ENCODE measurements around the gene SATB1.
A peak's percentile ranks its signal among the peaks of the same experiment; 100 is the strongest.
"Not testable (repeated sequence)": the region's sequence is repeated elsewhere in the genome, so short reads cannot be mapped to it uniquely, and the experiment has no call there.

The SATB1 gene

GRCh38 chr3:18349197-18349798 is 75.8 kb downstream of the SATB1 start:
- no peak for DNase-seq

GRCh38 chr3:18346097-18346496 is 79.0 kb downstream of the SATB1 start:
- DNase-seq, result no peak

- DNase-seq, result no peak
These were observed 80.1 kb downstream of the SATB1 start for GRCh38 chr3:18345015-18345367.

GRCh38 chr3:18344306-18345014 is 80.7 kb downstream of the SATB1 start:
- no peak for DNase-seq

- no peak for DNase-seq
These were observed 81.3 kb downstream of the SATB1 start for GRCh38 chr3:18343809-18344208.

- no peak for DNase-seq
These were observed 86.2 kb downstream of the SATB1 start for GRCh38 chr3:18338827-18339514.

DNA sequence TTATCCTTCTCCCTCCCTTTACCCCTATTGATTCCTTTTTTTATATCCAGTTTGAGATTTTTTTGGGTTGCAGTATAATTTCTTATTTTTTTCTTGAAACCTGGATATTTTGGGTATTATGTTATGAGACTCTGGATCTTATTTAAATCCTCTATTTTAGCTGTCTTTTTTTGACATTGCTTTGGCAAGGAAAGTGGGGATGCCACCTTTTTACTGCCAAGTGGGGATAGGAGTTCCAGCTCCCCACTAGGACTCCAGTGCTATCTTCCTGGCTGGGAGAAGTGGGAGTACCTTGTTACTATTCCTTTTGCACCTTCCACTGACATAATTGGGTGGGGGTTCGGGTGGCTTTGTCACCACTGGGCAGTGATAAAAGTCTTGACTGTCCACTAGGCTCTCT is 87.9 kb downstream of the SATB1 start:
- no peak for DNase-seq

DNA sequence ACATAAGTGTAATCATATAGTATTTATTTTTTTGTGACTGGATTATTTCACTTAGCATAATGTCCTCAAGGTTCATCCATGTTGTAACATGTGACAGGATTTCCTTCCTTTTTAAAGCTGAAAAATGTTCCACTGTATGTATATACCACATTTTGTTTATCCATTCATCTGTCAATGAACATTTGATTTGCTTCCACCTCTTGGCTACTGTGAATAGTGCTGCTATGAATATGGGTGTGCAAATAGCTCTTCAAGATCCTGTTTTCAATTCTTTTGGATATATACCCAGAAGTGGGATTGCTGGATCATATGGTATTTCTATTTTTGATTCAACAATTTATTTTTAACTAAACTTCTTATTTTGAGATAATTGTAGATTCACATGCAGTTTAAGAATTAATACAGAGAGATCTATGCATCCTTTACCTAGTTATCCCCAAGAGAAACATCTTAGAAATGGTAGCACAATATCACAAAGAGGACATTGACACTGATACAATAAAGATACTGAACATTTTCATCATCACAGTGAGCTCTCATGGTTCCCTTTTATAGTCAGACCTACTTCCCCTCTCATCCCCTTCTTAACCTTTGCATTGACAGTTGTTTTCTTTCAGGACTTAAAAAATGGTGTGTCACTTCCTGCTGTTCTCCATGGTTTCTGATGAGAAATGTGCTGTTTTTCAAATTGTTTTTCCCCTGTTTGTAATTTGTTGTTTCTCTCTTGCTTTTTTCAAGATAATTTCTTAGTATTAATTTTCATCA is 90.1 kb downstream of the SATB1 start:
- no peak for DNase-seq

DNA sequence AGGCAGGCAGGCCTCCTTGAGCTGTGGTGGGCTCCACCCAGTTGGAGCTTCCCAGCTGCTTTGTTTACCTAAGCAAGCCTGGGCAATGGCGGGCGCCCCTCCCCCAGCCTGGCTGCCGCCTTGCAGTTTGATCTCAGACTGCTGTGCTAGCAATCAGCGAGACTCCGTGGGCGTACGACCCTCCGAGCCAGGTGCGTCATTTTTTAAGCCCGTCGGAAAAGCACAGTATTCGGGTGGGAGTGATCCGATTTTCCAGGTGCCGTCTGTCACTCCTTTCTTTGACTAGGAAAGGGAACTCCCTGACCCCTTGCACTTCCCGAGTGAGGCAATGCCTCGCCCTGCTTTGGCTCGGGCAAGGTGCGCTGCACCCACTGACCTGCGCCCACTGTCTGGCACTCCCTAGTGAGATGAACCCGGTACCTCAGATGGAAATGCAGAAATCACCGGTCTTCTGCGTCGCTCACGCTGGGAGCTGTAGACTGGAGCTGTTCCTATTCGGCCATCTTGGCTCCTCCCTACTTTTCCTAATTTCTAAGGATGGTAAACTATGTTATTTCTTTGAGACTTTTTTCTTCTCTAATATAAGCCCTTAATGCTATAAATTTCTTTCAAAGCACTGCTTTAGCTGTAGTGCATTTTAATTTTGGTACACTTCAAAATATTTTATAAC is 94.2 kb downstream of the SATB1 start:
- not testable (repeated sequence) for DNase-seq

- no peak for DNase-seq
These were observed 117.0 kb downstream of the SATB1 start for GRCh38 chr3:18308096-18308650.

- peak; percentile 59 for DNase-seq
These were observed 117.6 kb downstream of the SATB1 start for GRCh38 chr3:18307529-18307928.

- DNase-seq, result peak; percentile 70
These were observed 122.6 kb downstream of the SATB1 start for GRCh38 chr3:18302517-18302916.

DNA sequence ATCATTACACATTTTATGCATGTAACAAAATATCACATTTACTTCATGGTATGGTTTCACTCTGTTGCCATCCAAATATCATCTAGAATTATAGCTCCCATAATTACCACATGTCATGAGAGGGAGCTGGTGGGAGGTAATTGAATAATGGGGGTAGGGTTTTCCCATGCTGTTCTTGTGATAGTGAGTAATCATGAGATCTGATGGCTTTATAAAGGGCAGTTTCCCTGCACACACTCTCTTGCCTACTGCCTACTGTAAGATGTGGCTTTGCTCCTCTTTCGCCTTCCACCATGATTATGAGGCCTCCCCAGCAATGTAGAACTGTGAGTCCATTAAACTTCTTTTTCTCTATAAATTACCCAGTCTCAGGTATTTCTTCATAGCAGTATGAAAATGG is 123.4 kb downstream of the SATB1 start:
- DNase-seq, result peak; percentile 67

- DNase-seq, result no peak
These were observed 124.2 kb downstream of the SATB1 start for GRCh38 chr3:18300916-18301315.

DNA sequence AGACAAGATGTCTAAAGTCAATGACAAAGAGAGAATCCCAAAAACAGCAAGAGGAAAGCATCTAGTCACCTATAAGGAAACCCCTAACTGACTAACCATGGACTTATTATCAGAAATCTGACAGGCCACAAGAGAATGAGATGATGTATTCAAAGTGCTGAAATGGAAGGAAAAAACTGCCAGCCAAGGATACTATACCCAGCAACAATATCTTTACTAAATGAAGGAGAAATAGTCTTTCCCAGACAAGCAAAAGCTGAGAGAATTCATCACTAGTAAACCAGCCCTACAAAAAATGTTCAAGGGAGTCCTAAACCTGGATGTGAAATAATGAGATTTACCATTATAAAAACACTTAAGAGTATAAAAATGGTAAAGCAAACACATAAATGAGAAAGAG is 128.0 kb downstream of the SATB1 start:
- DNase-seq, result no peak
